ENCODE results near the gene ATRN. TPM values are rescaled to one million over a fixed set of nuclear protein-coding genes. Genes with fewer than 3 reads are reported as not detected.

The ATRN gene
- total and polyA plus RNA-seq, 7 donors, result 1.2 to 16.1 (median 11.4) TPM

DNA sequence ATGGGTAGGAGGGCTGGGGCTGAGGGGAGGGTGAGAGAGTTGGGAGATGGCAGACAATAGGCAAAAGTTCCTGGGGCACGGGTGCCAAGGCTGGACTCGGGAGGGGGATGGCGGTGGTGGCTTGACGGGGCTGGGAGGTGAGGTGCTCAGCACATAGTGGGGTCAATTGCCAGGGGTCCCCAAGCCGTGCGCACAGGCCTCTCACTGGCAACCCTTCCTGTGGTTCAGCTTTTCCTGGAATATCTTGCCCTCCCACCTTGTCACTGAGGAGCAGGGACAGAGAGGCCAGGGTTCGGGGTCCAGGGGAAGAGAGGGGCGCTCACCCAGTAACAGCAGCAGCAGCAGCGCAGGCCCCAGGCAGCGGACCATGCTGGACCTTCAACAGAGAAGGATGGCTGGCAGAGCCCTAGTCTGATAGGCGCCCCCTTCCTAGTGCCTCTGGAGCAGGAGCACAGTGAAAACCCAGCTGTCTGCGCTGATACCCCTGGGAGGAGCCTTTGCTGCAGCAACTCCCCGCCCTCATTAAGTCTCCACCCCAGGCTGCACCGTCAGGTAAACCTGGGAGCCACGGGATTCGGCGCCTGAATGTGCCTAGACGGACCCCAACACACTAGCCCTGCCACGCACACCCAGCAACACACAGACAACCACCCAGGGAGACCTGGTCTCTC, 192.3 kb downstream of the ATRN start, which contains the start of gene GFRA4:
TSS of gene GFRA4 (minus strand) at position 369 of the 671 bp plus-strand sequence. CDS start at position 369, 0 bp downstream.
- peaks cover 0 to 2% (median 0%) of the 10 kb centered on the region in 4 donors for H3K36me3 ChIP-seq
- peak; percentile 60 for DNase-seq
- no peak within 1 kb of the TSS for H3K4me3 ChIP-seq
- WGBS, 2 donors, result 61 to 76% methylated on average over 19 of the region's 19 CpGs
- H3K9me3 ChIP-seq, result no peaks in the 10 kb centered on the region
- H3K4me1 ChIP-seq, result peaks cover 0 to 21% (median 18%) of the 10 kb centered on the region in 4 donors
- intact Hi-C loops (cut with DNase I), result no loop called here
- no peak within 1 kb of the TSS for H3K27ac ChIP-seq
- H3K27me3 ChIP-seq, result peaks cover 13 to 38% (median 25%) of the 10 kb centered on the region in 3 donors
- TF ChIP-seq POLR2AphosphoS5 (IDR thresholded peaks at IDR 0.05) (no peak), POLR2A (IDR thresholded peaks at IDR 0.05) (no peak), EP300 (IDR thresholded peaks at IDR 0.05) (no peak)
- TF ChIP-seq, protein P1, sequence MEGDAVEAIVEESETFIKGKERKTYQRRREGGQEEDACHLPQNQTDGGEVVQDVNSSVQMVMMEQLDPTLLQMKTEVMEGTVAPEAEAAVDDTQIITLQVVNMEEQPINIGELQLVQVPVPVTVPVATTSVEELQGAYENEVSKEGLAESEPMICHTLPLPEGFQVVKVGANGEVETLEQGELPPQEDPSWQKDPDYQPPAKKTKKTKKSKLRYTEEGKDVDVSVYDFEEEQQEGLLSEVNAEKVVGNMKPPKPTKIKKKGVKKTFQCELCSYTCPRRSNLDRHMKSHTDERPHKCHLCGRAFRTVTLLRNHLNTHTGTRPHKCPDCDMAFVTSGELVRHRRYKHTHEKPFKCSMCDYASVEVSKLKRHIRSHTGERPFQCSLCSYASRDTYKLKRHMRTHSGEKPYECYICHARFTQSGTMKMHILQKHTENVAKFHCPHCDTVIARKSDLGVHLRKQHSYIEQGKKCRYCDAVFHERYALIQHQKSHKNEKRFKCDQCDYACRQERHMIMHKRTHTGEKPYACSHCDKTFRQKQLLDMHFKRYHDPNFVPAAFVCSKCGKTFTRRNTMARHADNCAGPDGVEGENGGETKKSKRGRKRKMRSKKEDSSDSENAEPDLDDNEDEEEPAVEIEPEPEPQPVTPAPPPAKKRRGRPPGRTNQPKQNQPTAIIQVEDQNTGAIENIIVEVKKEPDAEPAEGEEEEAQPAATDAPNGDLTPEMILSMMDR (IDR thresholded peaks at IDR 0.05), result no peak

DNA sequence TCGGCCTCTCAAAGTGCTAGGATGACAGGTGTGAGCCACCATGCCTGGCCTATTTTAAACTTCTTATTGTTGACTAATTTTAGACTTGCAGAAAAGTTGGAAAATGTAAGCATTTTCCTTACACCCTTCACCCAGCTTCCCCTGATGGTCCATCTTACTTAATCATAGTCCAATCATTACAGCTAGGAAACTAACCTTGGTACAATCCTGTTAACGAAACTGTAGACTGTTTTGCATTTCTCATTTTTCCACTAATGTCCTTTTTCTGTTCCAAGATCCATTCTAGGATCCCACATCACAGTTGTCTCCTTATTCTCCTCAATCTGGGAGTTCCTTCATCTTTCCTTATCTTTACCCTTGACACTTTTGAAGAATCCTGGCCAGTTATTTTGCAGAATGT, 193.0 kb downstream of the ATRN start:
- H3K36me3 ChIP-seq, result peaks cover 0 to 9% (median 0%) of the 10 kb centered on the region in 4 donors
- H3K9me3 ChIP-seq, result no peaks in the 10 kb centered on the region
- intact Hi-C loops (cut with DNase I), result no loop called here
- TF ChIP-seq, protein P1 (IDR thresholded peaks at IDR 0.05), result no peak
- TF ChIP-seq POLR2AphosphoS5 (IDR thresholded peaks at IDR 0.05) (no peak), EP300 (IDR thresholded peaks at IDR 0.05) (no peak), POLR2A (IDR thresholded peaks at IDR 0.05) (no peak)
- H3K4me1 ChIP-seq, result peaks cover 0 to 21% (median 18%) of the 10 kb centered on the region in 4 donors
- peaks cover 13 to 38% (median 25%) of the 10 kb centered on the region in 3 donors for H3K27me3 ChIP-seq
- no peak overlapping the region for H3K4me3 ChIP-seq
- DNase-seq, result no peak
- WGBS, 2 donors, result 76 to 85% methylated on average over 2 of the region's 2 CpGs
- H3K27ac ChIP-seq, result no peak overlapping the region

DNA sequence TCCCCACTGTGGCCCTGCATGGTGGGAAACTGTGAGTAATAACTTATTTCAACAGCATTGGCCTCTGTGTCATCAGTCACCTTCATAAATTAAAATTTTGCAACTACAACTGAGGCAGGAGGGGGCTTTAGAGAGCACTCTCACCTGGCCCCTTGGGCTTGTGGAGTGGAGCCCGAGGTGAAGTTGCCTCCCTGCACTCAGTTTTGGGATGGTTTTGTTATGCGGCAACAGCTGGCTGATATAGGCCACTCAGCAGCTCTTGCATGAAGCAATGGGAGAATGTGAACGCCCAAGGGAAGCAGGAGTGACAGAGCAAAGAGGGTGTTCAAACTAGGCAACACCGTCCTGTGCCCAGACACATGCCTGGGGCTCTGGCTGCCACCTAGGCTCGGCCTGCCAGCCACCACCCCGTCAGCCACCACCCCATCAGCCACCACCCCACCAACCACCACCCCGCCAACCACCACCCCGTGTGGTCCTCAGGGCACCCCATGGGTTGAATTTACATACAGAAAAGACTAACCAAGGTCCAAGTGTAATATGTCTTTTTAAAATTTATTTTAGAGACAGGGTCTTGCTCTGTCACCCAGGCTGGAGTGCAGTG, 196.7 kb downstream of the ATRN start:
- TF ChIP-seq, protein P1 (IDR thresholded peaks at IDR 0.05), result no peak
- TF ChIP-seq EP300 (IDR thresholded peaks at IDR 0.05) (no peak), POLR2A (IDR thresholded peaks at IDR 0.05) (no peak), POLR2AphosphoS5 (IDR thresholded peaks at IDR 0.05) (no peak)
- H3K4me1 ChIP-seq, result peaks cover 0 to 24% (median 19%) of the 10 kb centered on the region in 4 donors
- no peak overlapping the region for H3K27ac ChIP-seq
- peaks cover 0 to 4% (median 0%) of the 10 kb centered on the region in 3 donors for H3K27me3 ChIP-seq
- peaks cover 0 to 32% (median 20%) of the 10 kb centered on the region in 4 donors for H3K36me3 ChIP-seq
- WGBS, 2 donors, result 91 to 94% methylated on average over 8 of the region's 8 CpGs
- no peaks in the 10 kb centered on the region for H3K9me3 ChIP-seq
- no peak overlapping the region for H3K4me3 ChIP-seq
- no peak for DNase-seq
- intact Hi-C loops (cut with DNase I), result no loop called here

DNA sequence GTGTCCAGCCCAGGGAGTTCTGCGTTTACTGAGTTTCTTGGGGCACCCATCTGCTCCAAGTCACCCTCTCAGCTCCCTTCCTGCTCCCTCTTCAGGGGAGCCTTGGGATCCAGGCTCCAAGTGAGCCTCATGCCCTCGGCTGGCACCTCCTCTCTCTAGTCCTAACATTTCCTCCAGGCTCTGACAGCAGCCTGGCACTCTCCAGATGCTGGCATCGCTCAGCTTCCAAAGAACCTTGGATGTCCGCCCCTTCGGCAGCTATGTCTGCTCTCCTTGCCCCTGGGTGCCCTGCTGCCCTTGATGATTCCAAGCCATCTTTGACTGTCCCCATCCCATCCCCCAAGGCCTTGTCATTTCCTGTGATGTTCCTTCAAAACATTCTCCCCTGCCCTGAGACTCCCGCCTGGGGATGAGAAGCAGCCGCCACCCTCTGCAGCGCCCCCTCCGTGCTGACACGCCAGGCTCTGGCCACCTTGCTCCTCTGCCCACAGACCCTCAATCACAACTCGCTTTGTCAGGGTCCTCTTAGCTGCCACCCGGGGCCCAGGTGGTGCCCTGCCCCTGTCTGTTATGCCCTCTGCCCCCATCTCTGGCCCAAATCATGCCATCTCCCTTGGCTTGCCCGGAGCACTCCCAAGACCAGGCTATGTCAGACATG, 199.0 kb downstream of the ATRN start:
- peaks cover 0 to 55% (median 32%) of the 10 kb centered on the region in 4 donors for H3K36me3 ChIP-seq
- no peak for DNase-seq
- WGBS, 2 donors, result 74 to 84% methylated on average over 13 of the region's 13 CpGs
- TF ChIP-seq, protein P1 (IDR thresholded peaks at IDR 0.05), result no peak
- TF ChIP-seq POLR2AphosphoS5 (IDR thresholded peaks at IDR 0.05) (peak in 1 of 4 donors; percentile 17), EP300 (IDR thresholded peaks at IDR 0.05) (no peak)
- peaks cover 0 to 5% (median 0%) of the 10 kb centered on the region in 3 donors for H3K27me3 ChIP-seq
- intact Hi-C loops (cut with DNase I), result no loop called here
- peaks cover 0 to 24% (median 19%) of the 10 kb centered on the region in 4 donors for H3K4me1 ChIP-seq
- no peaks in the 10 kb centered on the region for H3K9me3 ChIP-seq
- peak overlapping the region in 3 of 4 donors; percentile 21 to 53 (median 39) for H3K27ac ChIP-seq
- H3K4me3 ChIP-seq, result no peak overlapping the region

All from sigmoid colon (tissue), 7 donors.